GM12872 (cell line): Measurements from ENCODE around the gene SYT14.

Source experiments
- CTCF ChIP-seq: IDR thresholded peaks from 3 replicates; pipeline ENCODE4 v1.5.1; 2011; ENCODE audit warnings: low read depth, mild to moderate bottlenecking, low read length, moderate library complexity; ENCODE audit not compliant: insufficient read depth

The SYT14 gene

GRCh38 chr1:210117198-210117597, 179.2 kb downstream of the SYT14 start:
- TF ChIP-seq CTCF: no peak

- no peak for TF ChIP-seq CTCF
Measured at GRCh38 chr1:210117681-210118170, 179.7 kb downstream of the SYT14 start.

GRCh38 chr1:210123383-210123782, 185.4 kb downstream of the SYT14 start:
- TF ChIP-seq CTCF: no peak

- TF ChIP-seq CTCF: no peak
Measured at GRCh38 chr1:210123924-210124589, 186.0 kb downstream of the SYT14 start.

- TF ChIP-seq CTCF: no peak
Measured at GRCh38 chr1:210124736-210125135, 186.7 kb downstream of the SYT14 start.

GRCh38 chr1:210125143-210125542, 187.1 kb downstream of the SYT14 start:
- TF ChIP-seq CTCF: no peak

- TF ChIP-seq CTCF: no peak
Measured at GRCh38 chr1:210129092-210129491, 191.1 kb downstream of the SYT14 start.
